RWPE2 (cell line): ENCODE measurements around the gene IGFALS.
A peak's percentile ranks its signal among the peaks of the same experiment; 100 is the strongest.

Experiments
- ATAC-seq: fragments of 200-7000 bp; cut with Tn5 transposase; 3 replicates; pipeline ENCODE4 v1.9.1; 2021; ENCODE audit warnings: low read depth
- DNase-seq: peaks from one replicate; pipeline ENCODE4 v3.0.0-alpha.2; 2020; ENCODE audit warnings: low spot score
- H3K27ac ChIP-seq: fragments of 450-650 bp; 2 replicates; pipeline ENCODE4 v1.5.1; 2017; ENCODE audit warnings: mild to moderate bottlenecking; ENCODE audit not compliant: poor library complexity, severe bottlenecking
- H3K27me3 ChIP-seq: fragments of 250-450 bp; sonication (Bioruptor Pico); 2 replicates; pipeline ENCODE4 v1.5.1; 2021; ENCODE audit warnings: mild to moderate bottlenecking, moderate library complexity; ENCODE audit not compliant: insufficient read depth, poor library complexity, severe bottlenecking
- H3K36me3 ChIP-seq: fragments of 250-450 bp; sonication (Bioruptor Pico); 2 replicates; pipeline ENCODE4 v1.5.1; 2020; ENCODE audit warnings: low read depth, mild to moderate bottlenecking, moderate library complexity
- H3K4me1 ChIP-seq: fragments of 250-450 bp; sonication (Bioruptor Pico); 2 replicates; pipeline ENCODE4 v1.5.1; 2021; ENCODE audit warnings: mild to moderate bottlenecking, moderate library complexity; ENCODE audit not compliant: insufficient read depth, poor library complexity, severe bottlenecking
- H3K4me3 ChIP-seq: fragments of 250-450 bp; sonication (Bioruptor Pico); 2 replicates; pipeline ENCODE4 v1.5.1; 2021; ENCODE audit warnings: mild to moderate bottlenecking, moderate library complexity; ENCODE audit not compliant: severe bottlenecking
- H3K9me3 ChIP-seq: fragments of 250-450 bp; sonication (Bioruptor Pico); 2 replicates; pipeline ENCODE4 v1.5.1; 2021; ENCODE audit warnings: mild to moderate bottlenecking, moderate library complexity; ENCODE audit not compliant: severe bottlenecking
- CTCF ChIP-seq: fragments of 450-650 bp; IDR thresholded peaks from one replicate; pipeline ENCODE4 v1.5.1; 2017; ENCODE audit warnings: mild to moderate bottlenecking, moderate library complexity; ENCODE audit not compliant: poor library complexity, severe bottlenecking

IGFALS gene

DNA sequence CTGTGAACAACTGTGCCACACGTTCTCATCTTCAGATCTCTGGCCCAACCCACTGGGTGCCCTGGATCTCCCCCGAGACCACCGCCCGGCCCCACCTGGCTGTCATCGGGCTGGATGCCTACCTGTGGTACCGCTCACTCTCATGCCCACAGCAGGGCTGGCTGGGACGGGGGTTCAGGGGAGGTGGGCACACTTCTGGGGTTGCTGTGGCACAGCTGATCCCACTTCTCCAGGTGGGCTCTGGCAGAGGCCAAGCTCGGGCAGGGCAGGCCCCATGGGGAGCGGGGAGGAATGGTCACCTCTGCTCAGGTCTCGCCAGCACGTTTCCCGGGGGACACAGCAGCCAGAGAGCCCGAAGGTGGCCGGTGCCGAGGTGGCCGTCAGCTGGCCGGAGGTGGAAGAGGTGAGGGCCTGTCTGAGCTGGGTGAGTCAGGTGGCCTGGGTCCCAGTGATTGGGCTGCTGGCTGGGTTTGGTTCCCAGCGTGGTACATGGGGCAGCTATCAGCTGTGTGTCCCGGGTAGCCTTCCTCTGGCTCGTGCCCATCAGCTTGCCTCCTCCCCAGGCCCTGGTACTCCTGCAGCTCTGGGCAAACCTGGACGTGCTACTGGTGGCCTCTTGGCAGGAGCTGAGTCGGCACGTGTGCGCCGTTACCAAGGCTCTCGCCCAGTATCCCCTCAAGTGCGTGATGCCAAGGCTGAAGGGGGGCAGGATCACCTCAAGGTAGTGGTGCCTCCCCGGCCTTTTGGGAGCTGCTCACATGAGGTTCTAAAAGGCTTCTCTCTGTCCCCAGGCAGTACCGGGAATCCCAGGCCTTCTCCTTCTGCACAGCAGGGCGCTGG, 18.3 kb downstream of the IGFALS start:
- no peaks in the 10 kb centered on the region for H3K9me3 ChIP-seq
- no peak for DNase-seq
- H3K27ac ChIP-seq = peak overlapping the region; percentile 66
- H3K4me1 ChIP-seq = peaks cover 1% of the 10 kb centered on the region
- H3K4me3 ChIP-seq = no peak overlapping the region
- H3K27me3 ChIP-seq = no peaks in the 10 kb centered on the region
- no peak for TF ChIP-seq CTCF
- peaks cover 28% of the 10 kb centered on the region for H3K36me3 ChIP-seq
- no peak for ATAC-seq

DNA sequence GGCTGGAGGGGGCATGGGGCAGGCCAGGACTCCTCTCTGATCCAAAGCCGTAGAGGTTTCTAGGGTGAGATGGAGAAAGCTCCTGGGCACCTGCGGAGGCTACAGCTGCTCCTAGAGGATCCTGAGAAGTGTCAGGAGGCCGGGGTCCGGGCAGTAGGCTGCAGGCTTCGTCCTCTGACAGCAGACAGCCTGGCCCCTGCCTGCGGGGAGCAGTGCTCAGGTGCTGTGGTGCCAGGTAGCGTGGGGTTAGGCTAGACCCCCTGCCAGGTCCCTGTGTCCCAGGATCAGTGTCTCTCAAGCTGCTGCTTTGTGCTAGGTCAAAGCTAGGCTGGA, 19.1 kb downstream of the IGFALS start:
- H3K4me3 ChIP-seq = peak overlapping the region; percentile 83
- H3K27ac ChIP-seq = peak overlapping the region; percentile 66
- peaks cover 4% of the 10 kb centered on the region for H3K4me1 ChIP-seq
- H3K27me3 ChIP-seq = no peaks in the 10 kb centered on the region
- no peak for ATAC-seq
- no peak for TF ChIP-seq CTCF
- H3K9me3 ChIP-seq = no peaks in the 10 kb centered on the region
- H3K36me3 ChIP-seq = peaks cover 30% of the 10 kb centered on the region
- no peak for DNase-seq

GRCh38 chr16:1773703-1774447, 19.6 kb downstream of the IGFALS start:
- Histone ChIP-seq H3K9me3 (no peaks in the 10 kb centered on the region), H3K4me3 (peak overlapping the region; percentile 83), H3K36me3 (peaks cover 30% of the 10 kb centered on the region), H3K27ac (peak overlapping the region; percentile 66), H3K4me1 (peaks cover 4% of the 10 kb centered on the region), H3K27me3 (no peaks in the 10 kb centered on the region)
- TF ChIP-seq CTCF = peak; percentile 61
- DNase-seq (no peak), ATAC-seq (peak; percentile 4)

GRCh38 chr16:1772908-1773702, 20.4 kb downstream of the IGFALS start, which contains the start of gene MRPS34:
Gene MRPS34 (minus strand): TSS chr16:1773134. CDS start chr16:1773119, 15 bp downstream.
- ATAC-seq = peak; percentile 40
- peak; percentile 89 for TF ChIP-seq CTCF
- H3K27ac ChIP-seq = peak within 1 kb of the TSS; percentile 66
- peaks cover 4% of the 10 kb centered on the region for H3K4me1 ChIP-seq
- H3K9me3 ChIP-seq = no peaks in the 10 kb centered on the region
- H3K4me3 ChIP-seq = peak within 1 kb of the TSS; percentile 83
- DNase-seq = no peak
- peaks cover 30% of the 10 kb centered on the region for H3K36me3 ChIP-seq
- no peaks in the 10 kb centered on the region for H3K27me3 ChIP-seq
